HepG2 (cell line): ENCODE data around the gene CDKN3. TPM values are rescaled to one million over a fixed set of nuclear protein-coding genes. Genes with fewer than 3 reads are reported as not detected.

Source experiments
- ATRX ChIP-seq: sonication (generic); formaldehyde crosslinking; IDR thresholded peaks from 2 replicates; pipeline ENCODE4 v1.4.0; 2020; ENCODE audit warnings: missing genetic modification reagents, borderline replicate concordance
- GATAD1 ChIP-seq: IDR thresholded peaks from 2 replicates; pipeline ENCODE4 v1.6.1; 2016; ENCODE audit warnings: missing genetic modification reagents, missing compliant biosample characterization
- MXD4 ChIP-seq: IDR thresholded peaks from 2 replicates; pipeline ENCODE4 v1.6.1; 2016; ENCODE audit warnings: mild to moderate bottlenecking, missing biosample characterization, missing genetic modification reagents
- RXRA ChIP-seq: sonication (generic); formaldehyde crosslinking; IDR thresholded peaks from 2 replicates; pipeline ENCODE4 v1.5.1; 2020; ENCODE audit warnings: missing genetic modification reagents
- TMF1 ChIP-seq: sonication (generic); formaldehyde crosslinking; IDR thresholded peaks from 2 replicates; pipeline ENCODE4 v1.8.1; 2022; ENCODE audit warnings: low read depth, missing genetic modification reagents
- ZNF230 ChIP-seq: sonication (generic); formaldehyde crosslinking; IDR thresholded peaks from 2 replicates; pipeline ENCODE4 v1.4.0; 2020; ENCODE audit warnings: mild to moderate bottlenecking, missing genetic modification reagents
- ZNF383 ChIP-seq: sonication (generic); formaldehyde crosslinking; IDR thresholded peaks from 2 replicates; pipeline ENCODE4 v1.4.0; 2020; ENCODE audit warnings: missing genetic modification reagents, mild to moderate bottlenecking, borderline replicate concordance
- ZNF572 ChIP-seq: sonication (generic); formaldehyde crosslinking; IDR thresholded peaks from 2 replicates; pipeline ENCODE4 v1.5.1; 2020; ENCODE audit warnings: mild to moderate bottlenecking, missing genetic modification reagents
- ZNF749 ChIP-seq: sonication (generic); formaldehyde crosslinking; IDR thresholded peaks from 2 replicates; pipeline ENCODE4 v1.8.0; 2022; ENCODE audit warnings: mild to moderate bottlenecking, missing genetic modification reagents, moderate library complexity, borderline replicate concordance
- polyA plus RNA-seq, 8 experiments: library from polyadenylated mRNA; depleted of rRNA in 3 of 8; stranded (reverse) in 7 of 8; unstranded in 1 of 8; fragments of >200 nt; fragmentation: Illumina TruSeq in 4 of 8; extraction: Trizol in 4 of 8; gene quantifications; 2 replicates each; pipeline versions ENCODE4 v1.2.1 to v1.2.3, GENCODE V29; 2011 to 2016; ENCODE audit warnings: low read depth in 4 of 8, missing spikeins in 1 of 8, mixed read lengths in 1 of 8; ENCODE audit not compliant: insufficient read depth in 1 of 8
- total RNA-seq, 5 experiments: library from RNA; depleted of rRNA; stranded (reverse); fragments of >200 nt; fragmentation: Illumina TruSeq; extraction: Trizol; gene quantifications; 2 replicates each; pipeline ENCODE4 v1.2.3, GENCODE V29; 2016; ENCODE audit warnings: low read depth in 1 of 5
- TF ChIP-seq, protein P1 (sequence below): sonication (generic); formaldehyde crosslinking; IDR thresholded peaks from 2 replicates; pipeline ENCODE4 v1.4.0; 2020; ENCODE audit warnings: missing genetic modification reagents
- TF ChIP-seq, protein P2 (sequence below): sonication (generic); formaldehyde crosslinking; IDR thresholded peaks from 2 replicates; pipeline ENCODE4 v1.5.1; 2020; ENCODE audit warnings: mild to moderate bottlenecking, missing genetic modification reagents, moderate library complexity
- TF ChIP-seq, protein P3 (sequence below): sonication (generic); formaldehyde crosslinking; IDR thresholded peaks from 2 replicates; pipeline ENCODE4 v1.5.0; 2020; ENCODE audit warnings: mild to moderate bottlenecking, missing genetic modification reagents, borderline replicate concordance
- TF ChIP-seq, protein P4 (sequence below): IDR thresholded peaks from 2 replicates; pipeline ENCODE4 v1.6.1; 2016; ENCODE audit warnings: low read depth
- TF ChIP-seq, protein P5 (sequence below): IDR thresholded peaks from 2 replicates; pipeline ENCODE4 v1.6.1; 2016; ENCODE audit warnings: missing genetic modification reagents, missing compliant biosample characterization
- TF ChIP-seq, protein P6 (sequence below): sonication (generic); formaldehyde crosslinking; IDR thresholded peaks from 2 replicates; pipeline ENCODE4 v1.8.0; 2022; ENCODE audit warnings: missing genetic modification reagents, mild to moderate bottlenecking, moderate library complexity, borderline replicate concordance

The CDKN3 gene
- total and polyA plus RNA-seq, 2 of the 13 experiments (the other 11 are each of a cell fraction or from before 2014, with no cell fraction given) = 63.0 to 88.9 TPM

DNA sequence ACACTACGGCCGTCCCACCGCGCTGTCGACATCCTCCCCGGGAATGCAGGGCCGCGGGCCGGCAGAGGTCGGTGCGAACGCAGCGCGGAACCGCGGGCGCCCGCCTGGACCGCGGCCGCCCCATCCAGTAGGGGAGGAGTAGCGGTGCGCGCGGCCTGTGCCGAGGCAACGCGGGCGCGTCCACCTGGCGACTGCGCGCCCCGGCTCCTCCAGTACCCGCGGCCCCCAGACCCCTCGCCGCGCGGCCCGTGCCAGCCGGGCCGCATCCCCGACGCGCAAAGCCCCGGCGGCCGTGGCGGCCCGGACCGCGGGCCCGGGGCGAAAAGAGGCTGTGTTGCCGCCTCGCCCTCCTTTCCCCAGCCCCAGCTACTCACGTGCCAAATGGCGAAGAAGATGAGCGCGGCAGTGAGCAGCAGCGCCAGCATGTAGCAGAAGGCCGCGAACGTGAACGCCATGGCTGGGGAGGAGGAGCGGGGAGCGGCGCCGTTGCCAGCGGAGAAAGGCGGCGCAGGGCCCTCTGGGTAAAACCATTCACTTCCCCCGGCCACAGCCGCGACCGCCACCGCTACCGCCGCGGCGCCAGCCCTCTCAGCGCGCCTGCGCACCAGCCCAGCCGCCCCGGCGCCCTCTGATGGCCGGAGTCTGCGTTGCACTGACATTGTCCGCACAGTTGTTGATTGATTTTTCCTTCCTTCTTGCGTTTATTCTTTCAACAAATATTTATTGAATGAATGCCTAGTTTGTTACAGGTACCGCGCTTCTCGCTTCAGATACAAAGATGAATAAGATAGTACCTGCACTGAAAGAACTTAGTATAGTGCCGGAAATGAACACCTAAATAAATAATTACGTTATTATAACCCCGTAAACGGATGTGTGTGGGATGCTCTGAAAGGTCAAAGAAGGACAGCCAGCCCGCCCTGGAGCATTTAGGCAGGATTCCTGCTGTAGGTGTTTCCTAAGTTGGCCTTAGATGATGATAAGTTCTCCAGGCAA lies 44.4 kb downstream of the CDKN3 start, which contains the start of gene CNIH1 (continued):
- TF ChIP-seq ZNF383 (CRISPR knock-in tag) (no peak), ZNF572 (CRISPR knock-in tag) (no peak), ZNF230 (CRISPR knock-in tag) (0 out of 2 replicates have a peak, but pooled peaks have one; percentile 35), GATAD1 (peak; percentile 76), RXRA (peak; percentile 41; the same call in 1 of the 2 replicates), MXD4 (CRISPR knock-in tag) (peak; percentile 57), ATRX (no peak), ZNF749 (CRISPR knock-in tag) (0 out of 2 replicates have a peak, but pooled peaks have one; percentile 50), TMF1 (peak; percentile 94)
- TF ChIP-seq, protein P1, sequence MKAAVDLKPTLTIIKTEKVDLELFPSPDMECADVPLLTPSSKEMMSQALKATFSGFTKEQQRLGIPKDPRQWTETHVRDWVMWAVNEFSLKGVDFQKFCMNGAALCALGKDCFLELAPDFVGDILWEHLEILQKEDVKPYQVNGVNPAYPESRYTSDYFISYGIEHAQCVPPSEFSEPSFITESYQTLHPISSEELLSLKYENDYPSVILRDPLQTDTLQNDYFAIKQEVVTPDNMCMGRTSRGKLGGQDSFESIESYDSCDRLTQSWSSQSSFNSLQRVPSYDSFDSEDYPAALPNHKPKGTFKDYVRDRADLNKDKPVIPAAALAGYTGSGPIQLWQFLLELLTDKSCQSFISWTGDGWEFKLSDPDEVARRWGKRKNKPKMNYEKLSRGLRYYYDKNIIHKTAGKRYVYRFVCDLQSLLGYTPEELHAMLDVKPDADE (CRISPR knock-in tag) = no peak
- TF ChIP-seq, protein P2, sequence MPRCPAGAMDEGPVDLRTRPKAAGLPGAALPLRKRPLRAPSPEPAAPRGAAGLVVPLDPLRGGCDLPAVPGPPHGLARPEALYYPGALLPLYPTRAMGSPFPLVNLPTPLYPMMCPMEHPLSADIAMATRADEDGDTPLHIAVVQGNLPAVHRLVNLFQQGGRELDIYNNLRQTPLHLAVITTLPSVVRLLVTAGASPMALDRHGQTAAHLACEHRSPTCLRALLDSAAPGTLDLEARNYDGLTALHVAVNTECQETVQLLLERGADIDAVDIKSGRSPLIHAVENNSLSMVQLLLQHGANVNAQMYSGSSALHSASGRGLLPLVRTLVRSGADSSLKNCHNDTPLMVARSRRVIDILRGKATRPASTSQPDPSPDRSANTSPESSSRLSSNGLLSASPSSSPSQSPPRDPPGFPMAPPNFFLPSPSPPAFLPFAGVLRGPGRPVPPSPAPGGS (CRISPR knock-in tag) = peak; percentile 74
- TF ChIP-seq, protein P3, sequence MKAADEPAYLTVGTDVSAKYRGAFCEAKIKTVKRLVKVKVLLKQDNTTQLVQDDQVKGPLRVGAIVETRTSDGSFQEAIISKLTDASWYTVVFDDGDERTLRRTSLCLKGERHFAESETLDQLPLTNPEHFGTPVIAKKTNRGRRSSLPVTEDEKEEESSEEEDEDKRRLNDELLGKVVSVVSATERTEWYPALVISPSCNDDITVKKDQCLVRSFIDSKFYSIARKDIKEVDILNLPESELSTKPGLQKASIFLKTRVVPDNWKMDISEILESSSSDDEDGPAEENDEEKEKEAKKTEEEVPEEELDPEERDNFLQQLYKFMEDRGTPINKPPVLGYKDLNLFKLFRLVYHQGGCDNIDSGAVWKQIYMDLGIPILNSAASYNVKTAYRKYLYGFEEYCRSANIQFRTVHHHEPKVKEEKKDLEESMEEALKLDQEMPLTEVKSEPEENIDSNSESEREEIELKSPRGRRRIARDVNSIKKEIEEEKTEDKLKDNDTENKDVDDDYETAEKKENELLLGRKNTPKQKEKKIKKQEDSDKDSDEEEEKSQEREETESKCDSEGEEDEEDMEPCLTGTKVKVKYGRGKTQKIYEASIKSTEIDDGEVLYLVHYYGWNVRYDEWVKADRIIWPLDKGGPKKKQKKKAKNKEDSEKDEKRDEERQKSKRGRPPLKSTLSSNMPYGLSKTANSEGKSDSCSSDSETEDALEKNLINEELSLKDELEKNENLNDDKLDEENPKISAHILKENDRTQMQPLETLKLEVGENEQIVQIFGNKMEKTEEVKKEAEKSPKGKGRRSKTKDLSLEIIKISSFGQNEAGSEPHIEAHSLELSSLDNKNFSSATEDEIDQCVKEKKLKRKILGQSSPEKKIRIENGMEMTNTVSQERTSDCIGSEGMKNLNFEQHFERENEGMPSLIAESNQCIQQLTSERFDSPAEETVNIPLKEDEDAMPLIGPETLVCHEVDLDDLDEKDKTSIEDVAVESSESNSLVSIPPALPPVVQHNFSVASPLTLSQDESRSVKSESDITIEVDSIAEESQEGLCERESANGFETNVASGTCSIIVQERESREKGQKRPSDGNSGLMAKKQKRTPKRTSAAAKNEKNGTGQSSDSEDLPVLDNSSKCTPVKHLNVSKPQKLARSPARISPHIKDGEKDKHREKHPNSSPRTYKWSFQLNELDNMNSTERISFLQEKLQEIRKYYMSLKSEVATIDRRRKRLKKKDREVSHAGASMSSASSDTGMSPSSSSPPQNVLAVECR (CRISPR knock-in tag) = peak; percentile 84
- TF ChIP-seq, protein P4, sequence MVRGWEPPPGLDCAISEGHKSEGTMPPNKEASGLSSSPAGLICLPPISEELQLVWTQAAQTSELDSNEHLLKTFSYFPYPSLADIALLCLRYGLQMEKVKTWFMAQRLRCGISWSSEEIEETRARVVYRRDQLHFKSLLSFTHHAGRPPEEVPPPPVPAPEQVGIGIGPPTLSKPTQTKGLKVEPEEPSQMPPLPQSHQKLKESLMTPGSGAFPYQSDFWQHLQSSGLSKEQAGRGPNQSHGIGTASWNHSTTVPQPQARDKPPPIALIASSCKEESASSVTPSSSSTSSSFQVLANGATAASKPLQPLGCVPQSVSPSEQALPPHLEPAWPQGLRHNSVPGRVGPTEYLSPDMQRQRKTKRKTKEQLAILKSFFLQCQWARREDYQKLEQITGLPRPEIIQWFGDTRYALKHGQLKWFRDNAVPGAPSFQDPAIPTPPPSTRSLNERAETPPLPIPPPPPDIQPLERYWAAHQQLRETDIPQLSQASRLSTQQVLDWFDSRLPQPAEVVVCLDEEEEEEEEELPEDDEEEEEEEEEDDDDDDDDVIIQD (CRISPR knock-in tag) = peak; percentile 11; the same call in 1 of the 2 replicates
- TF ChIP-seq, protein P5, sequence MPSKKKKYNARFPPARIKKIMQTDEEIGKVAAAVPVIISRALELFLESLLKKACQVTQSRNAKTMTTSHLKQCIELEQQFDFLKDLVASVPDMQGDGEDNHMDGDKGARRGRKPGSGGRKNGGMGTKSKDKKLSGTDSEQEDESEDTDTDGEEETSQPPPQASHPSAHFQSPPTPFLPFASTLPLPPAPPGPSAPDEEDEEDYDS = 0 out of 2 replicates have a peak, but pooled peaks have one; percentile 58
- TF ChIP-seq, protein P6, sequence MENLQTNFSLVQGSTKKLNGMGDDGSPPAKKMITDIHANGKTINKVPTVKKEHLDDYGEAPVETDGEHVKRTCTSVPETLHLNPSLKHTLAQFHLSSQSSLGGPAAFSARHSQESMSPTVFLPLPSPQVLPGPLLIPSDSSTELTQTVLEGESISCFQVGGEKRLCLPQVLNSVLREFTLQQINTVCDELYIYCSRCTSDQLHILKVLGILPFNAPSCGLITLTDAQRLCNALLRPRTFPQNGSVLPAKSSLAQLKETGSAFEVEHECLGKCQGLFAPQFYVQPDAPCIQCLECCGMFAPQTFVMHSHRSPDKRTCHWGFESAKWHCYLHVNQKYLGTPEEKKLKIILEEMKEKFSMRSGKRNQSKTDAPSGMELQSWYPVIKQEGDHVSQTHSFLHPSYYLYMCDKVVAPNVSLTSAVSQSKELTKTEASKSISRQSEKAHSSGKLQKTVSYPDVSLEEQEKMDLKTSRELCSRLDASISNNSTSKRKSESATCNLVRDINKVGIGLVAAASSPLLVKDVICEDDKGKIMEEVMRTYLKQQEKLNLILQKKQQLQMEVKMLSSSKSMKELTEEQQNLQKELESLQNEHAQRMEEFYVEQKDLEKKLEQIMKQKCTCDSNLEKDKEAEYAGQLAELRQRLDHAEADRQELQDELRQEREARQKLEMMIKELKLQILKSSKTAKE (CRISPR knock-in tag) = peak; percentile 43; the same call in 1 of the 2 replicates
